GM21526 (cell line): ENCODE data around the gene MSI2.

Experiments
- ATAC-seq: cut with Tn5 transposase; IDR thresholded peaks from one replicate; pipeline ENCODE4 v1.9.1; 2021; ENCODE audit warnings: moderate library complexity; ENCODE audit not compliant: unreplicated experiment, low FRiP score

Gene MSI2

GRCh38 chr17:57513569-57513968, 257.2 kb downstream of the MSI2 start:
- no peak for ATAC-seq

- no peak for ATAC-seq
These were observed 258.3 kb downstream of the MSI2 start for GRCh38 chr17:57514614-57515013.

GRCh38 chr17:57515662-57516211, 259.4 kb downstream of the MSI2 start:
- ATAC-seq = no peak

GRCh38 chr17:57516290-57517230, 260.2 kb downstream of the MSI2 start:
- ATAC-seq = no peak

- ATAC-seq = no peak
These were observed 260.9 kb downstream of the MSI2 start for GRCh38 chr17:57517273-57517631.

- ATAC-seq = no peak
These were observed 261.5 kb downstream of the MSI2 start for GRCh38 chr17:57517632-57518456.

- ATAC-seq = no peak
These were observed 262.6 kb downstream of the MSI2 start for GRCh38 chr17:57518587-57519581.

GRCh38 chr17:57519800-57520199, 263.5 kb downstream of the MSI2 start:
- no peak for ATAC-seq

- ATAC-seq = no peak
These were observed 265.3 kb downstream of the MSI2 start for GRCh38 chr17:57521606-57522005.

- ATAC-seq = no peak
These were observed 266.0 kb downstream of the MSI2 start for GRCh38 chr17:57522042-57523005.

- no peak for ATAC-seq
These were observed 267.8 kb downstream of the MSI2 start for GRCh38 chr17:57523926-57524632.

GRCh38 chr17:57524839-57525568, 268.7 kb downstream of the MSI2 start:
- ATAC-seq = no peak

GRCh38 chr17:57527221-57528057, 271.1 kb downstream of the MSI2 start:
- ATAC-seq = no peak

GRCh38 chr17:57528058-57528451, 271.7 kb downstream of the MSI2 start:
- no peak for ATAC-seq

GRCh38 chr17:57530026-57530425, 273.7 kb downstream of the MSI2 start:
- no peak for ATAC-seq

GRCh38 chr17:57530508-57530907, 274.2 kb downstream of the MSI2 start:
- no peak for ATAC-seq

- ATAC-seq = no peak
These were observed 274.8 kb downstream of the MSI2 start for GRCh38 chr17:57531078-57531477.
